ENCODE data around the gene FAF1. TPM values are rescaled to one million over a fixed set of nuclear protein-coding genes. Genes with fewer than 3 reads are reported as not detected.

The FAF1 gene
- total RNA-seq, 1 experiment from 2014 or later, result 73.2 TPM

DNA sequence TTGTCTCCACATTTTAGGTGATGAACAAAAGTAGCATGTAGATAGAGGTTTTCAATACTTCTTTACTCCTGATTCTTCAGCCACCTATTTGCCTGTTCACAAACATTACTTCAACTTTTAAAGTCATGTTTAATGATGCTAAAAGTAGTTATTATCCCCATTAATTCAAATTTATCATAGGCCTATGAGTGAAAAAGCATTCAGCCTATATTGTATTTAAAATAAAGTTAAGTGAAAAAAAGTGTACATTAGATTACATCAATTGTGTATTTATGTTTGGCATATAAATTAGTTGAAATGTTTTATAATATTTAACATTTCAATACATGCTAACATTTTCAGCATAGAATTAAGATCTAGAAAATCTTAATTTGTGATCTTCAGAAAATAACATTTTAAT lies 20.4 kb upstream of the FAF1 start (continued):
- TF ChIP-seq REST (IDR thresholded peaks at IDR 0.05; ENCODE audit: low read depth) (no peak), POLR2AphosphoS5 (IDR thresholded peaks at IDR 0.05; ENCODE audit: low read depth, low read length) (no peak)

- POLR2A ChIA-PET, result interaction anchor here (1.0 kb wide), 1 partner anchor 9 kb away, joined by 4 read pairs; the partner anchor contains the start of gene CDKN2C
- intact Hi-C loops (cut with micrococcal nuclease), result no loop called here
- DNase-seq (ENCODE audit: low read depth, low spot score) (no peak), ATAC-seq (no peak)
- no peak for TF ChIP-seq POLR2A (IDR thresholded peaks at IDR 0.05; ENCODE audit: borderline replicate concordance, extremely low read depth, insufficient read depth, insufficient read length)
- no peak for TF ChIP-seq EGR1 (IDR thresholded peaks at IDR 0.05; ENCODE audit: low read depth)
- no peak for TF ChIP-seq SP1 (IDR thresholded peaks at IDR 0.05; ENCODE audit: low read depth)
- no peak for TF ChIP-seq ELF1 (IDR thresholded peaks at IDR 0.05; ENCODE audit: borderline replicate concordance, low read depth)
- TF ChIP-seq, protein P1, sequence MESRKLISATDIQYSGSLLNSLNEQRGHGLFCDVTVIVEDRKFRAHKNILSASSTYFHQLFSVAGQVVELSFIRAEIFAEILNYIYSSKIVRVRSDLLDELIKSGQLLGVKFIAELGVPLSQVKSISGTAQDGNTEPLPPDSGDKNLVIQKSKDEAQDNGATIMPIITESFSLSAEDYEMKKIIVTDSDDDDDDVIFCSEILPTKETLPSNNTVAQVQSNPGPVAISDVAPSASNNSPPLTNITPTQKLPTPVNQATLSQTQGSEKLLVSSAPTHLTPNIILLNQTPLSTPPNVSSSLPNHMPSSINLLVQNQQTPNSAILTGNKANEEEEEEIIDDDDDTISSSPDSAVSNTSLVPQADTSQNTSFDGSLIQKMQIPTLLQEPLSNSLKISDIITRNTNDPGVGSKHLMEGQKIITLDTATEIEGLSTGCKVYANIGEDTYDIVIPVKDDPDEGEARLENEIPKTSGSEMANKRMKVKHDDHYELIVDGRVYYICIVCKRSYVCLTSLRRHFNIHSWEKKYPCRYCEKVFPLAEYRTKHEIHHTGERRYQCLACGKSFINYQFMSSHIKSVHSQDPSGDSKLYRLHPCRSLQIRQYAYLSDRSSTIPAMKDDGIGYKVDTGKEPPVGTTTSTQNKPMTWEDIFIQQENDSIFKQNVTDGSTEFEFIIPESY (IDR thresholded peaks at IDR 0.05; ENCODE audit: extremely low read depth, insufficient replicate concordance, low read length), result no peak
- TF ChIP-seq POLR2AphosphoS5 (IDR thresholded peaks at IDR 0.05; ENCODE audit: low read depth, low read length), result no peak
- TF ChIP-seq, protein P2, sequence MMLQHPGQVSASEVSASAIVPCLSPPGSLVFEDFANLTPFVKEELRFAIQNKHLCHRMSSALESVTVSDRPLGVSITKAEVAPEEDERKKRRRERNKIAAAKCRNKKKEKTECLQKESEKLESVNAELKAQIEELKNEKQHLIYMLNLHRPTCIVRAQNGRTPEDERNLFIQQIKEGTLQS (IDR thresholded peaks at IDR 0.05), result no peak
- TF ChIP-seq RAD21 (IDR thresholded peaks at IDR 0.05; ENCODE audit: low read depth), result no peak
- no peak for TF ChIP-seq EZH2 (IDR thresholded peaks at IDR 0.05)
- TF ChIP-seq SIN3A (IDR thresholded peaks at IDR 0.05; ENCODE audit: low read depth), result no peak
- no peak for TF ChIP-seq REST (IDR thresholded peaks at IDR 0.05; ENCODE audit: low read depth)
- TF ChIP-seq SRF (IDR thresholded peaks at IDR 0.05; ENCODE audit: low read depth), result no peak
- TF ChIP-seq EZH2phosphoT487 (IDR thresholded peaks at IDR 0.05; ENCODE audit: borderline replicate concordance), result no peak
- no peak for TF ChIP-seq FOSL1 (IDR thresholded peaks at IDR 0.05; ENCODE audit: low read depth)
- no TSS peak for BruUV-seq (replicated peaks)
- H3K4me2 ChIP-seq (ENCODE audit: low read length), result no peak overlapping the region
- no peak overlapping the region for H3K4me3 ChIP-seq (replicated peaks in 1 of 2; ENCODE audit: low read depth in 1 of 2, low read length in 2 of 2)
- no peak overlapping the region for H3K9ac ChIP-seq (ENCODE audit: low read length)
- H3K9me2 ChIP-seq (ENCODE audit: insufficient read depth), result no peaks in the 10 kb centered on the region
- CTCF ChIA-PET, result no interaction called here
- no peaks in the 10 kb centered on the region for H3K79me2 ChIP-seq (ENCODE audit: insufficient read depth, low read length)
- no peak overlapping the region for H3K27ac ChIP-seq (ENCODE audit: low read depth, low read length)
- no peaks in the 10 kb centered on the region for H3K9me3 ChIP-seq (ENCODE audit: control insufficient read depth in 1 of 2, insufficient read depth in 1 of 2, low read depth in 1 of 2, low read length in 2 of 2)
- RAD21 ChIA-PET (ENCODE audit: low non-redundant PET in 1 of 2, low total read pairs in 2 of 2, uncharacterized antibody in 2 of 2, unreplicated experiment in 2 of 2), result no interaction called here
- H3K4me1 ChIP-seq (ENCODE audit: control insufficient read depth in 1 of 2, insufficient read depth in 2 of 2, low read length in 2 of 2), result peaks cover 6 to 17% of the 10 kb centered on the region in 2 experiments; a peak in 3 of 4 replicates
- H2AFZ ChIP-seq (ENCODE audit: low read depth, low read length, poor library complexity, severe bottlenecking), result peak overlapping the region; percentile 54
- no peaks in the 10 kb centered on the region for H3K36me3 ChIP-seq (ENCODE audit: control insufficient read depth in 1 of 2, insufficient read depth in 2 of 2, low read length in 2 of 2)
- no peaks in the 10 kb centered on the region for H3K27me3 ChIP-seq (ENCODE audit: insufficient read depth, low read length)
- H4K20me1 ChIP-seq (ENCODE audit: insufficient read depth), result no peaks in the 10 kb centered on the region
Measured at GRCh38 chr1:50979937-50980336, 19.9 kb upstream of the FAF1 start.
